ENCODE results near the gene PTDSS2. TPM values are rescaled to one million over a fixed set of nuclear protein-coding genes. Genes with fewer than 3 reads are reported as not detected.
"Not testable (repeated sequence)": the region's sequence is repeated elsewhere in the genome, so short reads cannot be mapped to it uniquely, and the experiment has no call there.

Gene PTDSS2
- total and polyA plus RNA-seq, 8 donors, result 11.6 to 264 (median 25.1) TPM

GRCh38 chr11:422249-422656, 27.8 kb upstream of the PTDSS2 start:
- Histone ChIP-seq H3K27ac (no peak overlapping the region), H3K36me3 (no peaks in the 10 kb centered on the region), H3K4me3 (no peak overlapping the region), H3K27me3 (peaks cover under 1 to 60% (median 5%) of the 10 kb centered on the region in 3 donors), H3K4me1 (peaks cover 6 to 11% (median 9%) of the 10 kb centered on the region in 4 donors), H3K9me3 (no peaks in the 10 kb centered on the region)
- intact Hi-C loops (cut with DNase I; ENCODE audit: low total_unique reads), result no loop called here
- WGBS, 5 donors, result 69 to 80% (median 73%) methylated on average over 10 of the region's 10 CpGs
- TF ChIP-seq POLR2A (IDR thresholded peaks at IDR 0.05), result no peak
- TF ChIP-seq POLR2AphosphoS5 (IDR thresholded peaks at IDR 0.05), result no peak
- no peak for TF ChIP-seq EP300 (IDR thresholded peaks at IDR 0.05)
- no peak for TF ChIP-seq CTCF (IDR thresholded peaks at IDR 0.05)
- DNase-seq, result no peak

GRCh38 chr11:424232-424631, 25.8 kb upstream of the PTDSS2 start:
- DNase-seq, result no peak
- Histone ChIP-seq H3K4me1 (peaks cover 0 to 4% (median 0%) of the 10 kb centered on the region in 4 donors), H3K27me3 (peaks cover 0 to 40% (median 0%) of the 10 kb centered on the region in 3 donors), H3K4me3 (no peak overlapping the region), H3K9me3 (no peaks in the 10 kb centered on the region), H3K27ac (no peak overlapping the region), H3K36me3 (peaks cover 0 to 6% (median 3%) of the 10 kb centered on the region in 4 donors)
- WGBS, 5 donors, result 91 to 96% (median 92%) methylated on average over 4 of the region's 4 CpGs
- intact Hi-C loops (cut with DNase I; ENCODE audit: low total_unique reads), result no loop called here
- TF ChIP-seq EP300 (IDR thresholded peaks at IDR 0.05) (no peak), POLR2A (IDR thresholded peaks at IDR 0.05) (no peak)

GRCh38 chr11:424766-425165, 25.3 kb upstream of the PTDSS2 start:
- H3K9me3 ChIP-seq; H3K27ac ChIP-seq; H3K4me1 ChIP-seq; H3K4me3 ChIP-seq; H3K36me3 ChIP-seq; DNase-seq; intact Hi-C loops (cut with DNase I; ENCODE audit: low total_unique reads): not testable (repeated sequence)
- peaks cover 0 to 34% (median 0%) of the 10 kb centered on the region in 3 donors for H3K27me3 ChIP-seq
- WGBS, 5 donors, result 62 to 87% (median 65%) methylated on average over 23 to 32 of the region's 45 CpGs

GRCh38 chr11:425301-425700, 24.8 kb upstream of the PTDSS2 start:
- Histone ChIP-seq H3K27ac (no peak overlapping the region), H3K4me1 (peaks cover 0 to under 1% (median 0%) of the 10 kb centered on the region in 4 donors), H3K27me3 (peaks cover 0 to 29% (median 0%) of the 10 kb centered on the region in 3 donors), H3K9me3 (no peaks in the 10 kb centered on the region), H3K4me3 (no peak overlapping the region), H3K36me3 (peaks cover 0 to 6% (median 3%) of the 10 kb centered on the region in 4 donors)
- WGBS, 5 donors, result 74 to 86% (median 84%) methylated on average over 4 of the region's 4 CpGs
- no peak for TF ChIP-seq POLR2AphosphoS5 (IDR thresholded peaks at IDR 0.05)
- no peak for TF ChIP-seq CTCF (IDR thresholded peaks at IDR 0.05)
- no peak for TF ChIP-seq EP300 (IDR thresholded peaks at IDR 0.05)
- no peak for TF ChIP-seq POLR2A (IDR thresholded peaks at IDR 0.05)
- DNase-seq, result no peak
- intact Hi-C loops (cut with DNase I; ENCODE audit: low total_unique reads), result no loop called here

- H3K4me3 ChIP-seq, result no peak overlapping the region
- no peaks in the 10 kb centered on the region for H3K9me3 ChIP-seq
- H3K27ac ChIP-seq, result no peak overlapping the region
- WGBS, 5 donors, result 90 to 93% (median 92%) methylated on average over 6 to 8 of the region's 8 CpGs
- no peak for TF ChIP-seq CTCF (IDR thresholded peaks at IDR 0.05)
- TF ChIP-seq POLR2A (IDR thresholded peaks at IDR 0.05), result no peak
- no peak for TF ChIP-seq POLR2AphosphoS5 (IDR thresholded peaks at IDR 0.05)
- TF ChIP-seq EP300 (IDR thresholded peaks at IDR 0.05), result no peak
- no peaks in the 10 kb centered on the region for H3K4me1 ChIP-seq
- H3K27me3 ChIP-seq, result peaks cover 0 to 26% (median 0%) of the 10 kb centered on the region in 3 donors
- DNase-seq, result no peak
- H3K36me3 ChIP-seq, result peaks cover 0 to 9% (median 3%) of the 10 kb centered on the region in 4 donors
- intact Hi-C loops (cut with DNase I; ENCODE audit: low total_unique reads), result no loop called here
Measured at GRCh38 chr11:426851-427250, 23.2 kb upstream of the PTDSS2 start.

Data from stomach (tissue), 9 donors.